WTC11 (cell line): ENCODE measurements around the gene NKAIN2. TPM values are rescaled to one million over a fixed set of nuclear protein-coding genes. Genes with fewer than 3 reads are reported as not detected.

Experiments used
- ATAC-seq: fragments of 200-7000 bp; cut with Tn5 transposase; 2 replicates; pipeline ENCODE4 v1.10.0; 2021; ENCODE audit warnings: mild to moderate bottlenecking, moderate library complexity
- CTCF ChIA-PET: fragments of 300-600 bp; sonication (Branson Sonifier 250); formaldehyde crosslinking; loops from one replicate; lab custom pipeline; 2021; ENCODE audit warnings: antibody characterized with exemption; lab: Charles Lee
- POLR2A ChIA-PET: fragments of 350-600 bp; sonication (Branson Sonifier 250); formaldehyde crosslinking; loops from one replicate; lab custom pipeline; 2021; ENCODE audit warnings: antibody characterized with exemption; lab: Charles Lee
- DNase-seq: peaks from one replicate; pipeline ENCODE4 v3.0.0; 2021; ENCODE audit warnings: low spot score
- H3K27ac Mint-ChIP-seq: 2 replicates; pipeline ENCODE4 v1.8.0; 2021; ENCODE audit warnings: mixed read lengths
- H3K27me3 Mint-ChIP-seq: 2 replicates; pipeline ENCODE4 v1.8.0; 2021; ENCODE audit warnings: low read depth, mild to moderate bottlenecking, moderate library complexity, mixed read lengths
- H3K36me3 Mint-ChIP-seq: 2 replicates; pipeline ENCODE4 v1.8.0; 2021; ENCODE audit warnings: mixed read lengths
- H3K4me1 Mint-ChIP-seq: 2 replicates; pipeline ENCODE4 v1.8.0; 2022; ENCODE audit warnings: mixed read lengths
- H3K4me3 Mint-ChIP-seq: 2 replicates; pipeline ENCODE4 v1.8.0; 2021; ENCODE audit warnings: mild to moderate bottlenecking, moderate library complexity, mixed read lengths
- H3K9me3 Mint-ChIP-seq: 2 replicates; pipeline ENCODE4 v1.8.0; 2021; ENCODE audit warnings: mixed read lengths
- AR ChIP-seq: fragments of 250-450 bp; sonication (Bioruptor Pico); IDR thresholded peaks from 2 replicates; pipeline ENCODE4 v1.9.0; 2021; ENCODE audit warnings: mild to moderate bottlenecking
- E2F4 ChIP-seq: sonication (generic); formaldehyde crosslinking; IDR thresholded peaks from 2 replicates; pipeline ENCODE4 v1.8.1; 2022; ENCODE audit warnings: low read depth, mild to moderate bottlenecking, moderate library complexity, missing genetic modification reagents, borderline replicate concordance
- E2F5 ChIP-seq: sonication (generic); formaldehyde crosslinking; IDR thresholded peaks from 2 replicates; pipeline ENCODE4 v1.8.1; 2022; ENCODE audit warnings: mild to moderate bottlenecking, moderate library complexity, missing genetic modification reagents
- EMX1 ChIP-seq: fragments of 250-450 bp; sonication (Bioruptor Pico); IDR thresholded peaks from 2 replicates; pipeline ENCODE4 v1.8.0; 2021; ENCODE audit warnings: mild to moderate bottlenecking
- FOXJ3 ChIP-seq: sonication (generic); formaldehyde crosslinking; IDR thresholded peaks from 2 replicates; pipeline ENCODE4 v1.9.0; 2021; ENCODE audit warnings: missing genetic modification reagents, mild to moderate bottlenecking, borderline replicate concordance
- GABPB1 ChIP-seq: sonication (generic); formaldehyde crosslinking; IDR thresholded peaks from 2 replicates; pipeline ENCODE4 v1.8.1; 2023; ENCODE audit warnings: mild to moderate bottlenecking, missing genetic modification reagents
- MLX ChIP-seq: sonication (generic); formaldehyde crosslinking; IDR thresholded peaks from 2 replicates; pipeline ENCODE4 v1.8.1; 2023; ENCODE audit warnings: mild to moderate bottlenecking, missing genetic modification reagents, moderate library complexity
- MXD4 ChIP-seq: fragments of 250-450 bp; sonication (Bioruptor Pico); IDR thresholded peaks from 2 replicates; pipeline ENCODE4 v1.8.0; 2021; ENCODE audit warnings: mild to moderate bottlenecking, moderate library complexity, borderline replicate concordance
- MYBL2 ChIP-seq: sonication (generic); formaldehyde crosslinking; IDR thresholded peaks from 2 replicates; pipeline ENCODE4 v1.8.1; 2023; ENCODE audit warnings: mild to moderate bottlenecking, moderate library complexity, missing genetic modification reagents
- PRDM15 ChIP-seq: sonication (generic); formaldehyde crosslinking; IDR thresholded peaks from 2 replicates; pipeline ENCODE4 v1.8.0; 2022; ENCODE audit warnings: missing genetic modification reagents
- RORB ChIP-seq: fragments of 250-450 bp; sonication (Bioruptor Pico); IDR thresholded peaks from 2 replicates; pipeline ENCODE4 v1.9.0; 2021; ENCODE audit warnings: mild to moderate bottlenecking
- SP1 ChIP-seq: sonication (generic); formaldehyde crosslinking; conservative IDR thresholded peaks from 2 replicates; pipeline ENCODE4 v1.8.1; 2022; ENCODE audit warnings: missing genetic modification reagents
- TCF7 ChIP-seq: sonication (generic); formaldehyde crosslinking; IDR thresholded peaks from 2 replicates; pipeline ENCODE4 v1.8.0; 2022; ENCODE audit warnings: mild to moderate bottlenecking, low read depth, missing genetic modification reagents, moderate library complexity
- TP53 ChIP-seq: sonication (generic); formaldehyde crosslinking; IDR thresholded peaks from 2 replicates; pipeline ENCODE4 v1.8.1; 2023; ENCODE audit warnings: mild to moderate bottlenecking, missing genetic modification reagents
- ZNF232 ChIP-seq: sonication (generic); formaldehyde crosslinking; IDR thresholded peaks from 2 replicates; pipeline ENCODE4 v1.8.0; 2022; ENCODE audit warnings: mild to moderate bottlenecking, missing genetic modification reagents
- ZNF263 ChIP-seq: sonication (generic); formaldehyde crosslinking; IDR thresholded peaks from 2 replicates; pipeline ENCODE4 v1.8.1; 2022; ENCODE audit warnings: low read depth, mild to moderate bottlenecking, moderate library complexity, missing genetic modification reagents
- ZNF532 ChIP-seq: fragments of 250-450 bp; sonication (Bioruptor Pico); IDR thresholded peaks from 2 replicates; pipeline ENCODE4 v1.9.0; 2021; ENCODE audit warnings: mild to moderate bottlenecking, borderline replicate concordance
- total RNA-seq: library from RNA; stranded (reverse); gene quantifications from 3 replicates; pipeline ENCODE4 v1.2.3, GENCODE V29; 2021

NKAIN2 gene
- total RNA-seq, 1 experiment from 2014 or later: 0.33 TPM

GRCh38 chr6:123869334-123869733, 65.7 kb downstream of the NKAIN2 start (continued):
- no peak for TF ChIP-seq ZNF532 (CRISPR knock-in tag)
- TF ChIP-seq, all 79 proteins: peak for 0

GRCh38 chr6:123873974-123874373, 70.3 kb downstream of the NKAIN2 start:
- TF ChIP-seq SP1 (CRISPR knock-in tag): no peak
- no peak for TF ChIP-seq MXD4 (CRISPR knock-in tag)
- no peak for TF ChIP-seq PRDM15 (CRISPR knock-in tag)
- TF ChIP-seq AR: no peak
- no peak for TF ChIP-seq E2F5 (CRISPR knock-in tag)
- TF ChIP-seq, all 79 proteins: peak for 0
- ATAC-seq (no peak), DNase-seq (no peak)
- ChIA-PET CTCF (no interaction called here), POLR2A (no interaction called here)
- Mint-ChIP-seq H3K27me3 (no peaks in the 10 kb centered on the region), H3K4me3 (no peak overlapping the region), H3K27ac (no peak overlapping the region), H3K36me3 (no peaks in the 10 kb centered on the region), H3K9me3 (no peaks in the 10 kb centered on the region), H3K4me1 (no peaks in the 10 kb centered on the region)

GRCh38 chr6:123875784-123876183, 72.1 kb downstream of the NKAIN2 start:
- Mint-ChIP-seq H3K27me3 (no peaks in the 10 kb centered on the region), H3K9me3 (no peaks in the 10 kb centered on the region), H3K4me1 (no peaks in the 10 kb centered on the region), H3K4me3 (no peak overlapping the region), H3K27ac (no peak overlapping the region), H3K36me3 (no peaks in the 10 kb centered on the region)
- ChIA-PET CTCF (no interaction called here), POLR2A (no interaction called here)
- no peak for DNase-seq
- no peak for ATAC-seq
- no peak for TF ChIP-seq E2F4 (CRISPR knock-in tag)
- no peak for TF ChIP-seq MLX
- no peak for TF ChIP-seq GABPB1
- TF ChIP-seq ZNF263 (CRISPR knock-in tag): no peak
- TF ChIP-seq TCF7 (CRISPR knock-in tag): no peak
- TF ChIP-seq RORB (CRISPR knock-in tag): no peak
- TF ChIP-seq ZNF232: no peak
- TF ChIP-seq EMX1: no peak
- TF ChIP-seq MYBL2 (CRISPR knock-in tag): no peak
- TF ChIP-seq FOXJ3: no peak
- TF ChIP-seq TP53 (CRISPR knock-in tag): no peak
- TF ChIP-seq MXD4 (CRISPR knock-in tag): no peak
